Measurements from ENCODE around the gene TRIM38. TPM values are rescaled to one million over a fixed set of nuclear protein-coding genes. Genes with fewer than 3 reads are reported as not detected.

The TRIM38 gene
- total and polyA plus RNA-seq, 2 of the 13 experiments (the other 11 are each of a cell fraction or from before 2014, with no cell fraction given), result 2.5 to 3.1 TPM

- TF ChIP-seq, protein P1, sequence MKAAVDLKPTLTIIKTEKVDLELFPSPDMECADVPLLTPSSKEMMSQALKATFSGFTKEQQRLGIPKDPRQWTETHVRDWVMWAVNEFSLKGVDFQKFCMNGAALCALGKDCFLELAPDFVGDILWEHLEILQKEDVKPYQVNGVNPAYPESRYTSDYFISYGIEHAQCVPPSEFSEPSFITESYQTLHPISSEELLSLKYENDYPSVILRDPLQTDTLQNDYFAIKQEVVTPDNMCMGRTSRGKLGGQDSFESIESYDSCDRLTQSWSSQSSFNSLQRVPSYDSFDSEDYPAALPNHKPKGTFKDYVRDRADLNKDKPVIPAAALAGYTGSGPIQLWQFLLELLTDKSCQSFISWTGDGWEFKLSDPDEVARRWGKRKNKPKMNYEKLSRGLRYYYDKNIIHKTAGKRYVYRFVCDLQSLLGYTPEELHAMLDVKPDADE (CRISPR knock-in tag; IDR thresholded peaks at IDR 0.05), result no peak; the same call in 1 of the 2 replicates
- TF ChIP-seq PHF20 (CRISPR knock-in tag; IDR thresholded peaks at IDR 0.05) (peak; percentile 67), SPEN (CRISPR knock-in tag; IDR thresholded peaks at IDR 0.05; ENCODE audit: low read depth) (peak; percentile 81; the same call in 1 of the 2 replicates), JARID2 (CRISPR knock-in tag; IDR thresholded peaks at IDR 0.05; ENCODE audit: insufficient replicate concordance) (peak; percentile 29), MTA1 (CRISPR knock-in tag; IDR thresholded peaks at IDR 0.05; ENCODE audit: borderline replicate concordance) (peak; percentile 94), ZNF496 (CRISPR knock-in tag; IDR thresholded peaks at IDR 0.05; ENCODE audit: insufficient replicate concordance) (no peak), AKNA (CRISPR knock-in tag; IDR thresholded peaks at IDR 0.05; ENCODE audit: borderline replicate concordance) (no peak), ZNF891 (CRISPR knock-in tag; IDR thresholded peaks at IDR 0.05) (peak; percentile 85), ZNF367 (CRISPR knock-in tag; IDR thresholded peaks at IDR 0.05; ENCODE audit: borderline replicate concordance) (no peak; the same call in 1 of the 2 replicates), ONECUT2 (CRISPR knock-in tag; IDR thresholded peaks at IDR 0.05) (peak; percentile 44; the same call in 1 of the 2 replicates)
- TF ChIP-seq, protein P2, sequence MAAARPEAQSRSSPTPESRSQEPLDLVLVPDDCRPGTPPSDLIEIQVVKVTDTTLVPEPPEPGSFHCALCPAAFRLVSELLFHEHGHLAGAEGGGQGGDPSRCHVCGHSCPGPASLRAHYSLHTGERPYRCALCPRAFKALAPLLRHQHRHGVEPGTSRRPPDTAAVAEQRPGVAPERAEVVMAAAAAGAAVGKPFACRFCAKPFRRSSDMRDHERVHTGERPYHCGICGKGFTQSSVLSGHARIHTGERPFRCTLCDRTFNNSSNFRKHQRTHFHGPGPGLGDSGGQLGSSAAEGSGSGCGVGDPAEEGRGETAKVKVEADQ (CRISPR knock-in tag; IDR thresholded peaks at IDR 0.05; ENCODE audit: borderline replicate concordance), result peak; percentile 93
- TF ChIP-seq, protein P3, sequence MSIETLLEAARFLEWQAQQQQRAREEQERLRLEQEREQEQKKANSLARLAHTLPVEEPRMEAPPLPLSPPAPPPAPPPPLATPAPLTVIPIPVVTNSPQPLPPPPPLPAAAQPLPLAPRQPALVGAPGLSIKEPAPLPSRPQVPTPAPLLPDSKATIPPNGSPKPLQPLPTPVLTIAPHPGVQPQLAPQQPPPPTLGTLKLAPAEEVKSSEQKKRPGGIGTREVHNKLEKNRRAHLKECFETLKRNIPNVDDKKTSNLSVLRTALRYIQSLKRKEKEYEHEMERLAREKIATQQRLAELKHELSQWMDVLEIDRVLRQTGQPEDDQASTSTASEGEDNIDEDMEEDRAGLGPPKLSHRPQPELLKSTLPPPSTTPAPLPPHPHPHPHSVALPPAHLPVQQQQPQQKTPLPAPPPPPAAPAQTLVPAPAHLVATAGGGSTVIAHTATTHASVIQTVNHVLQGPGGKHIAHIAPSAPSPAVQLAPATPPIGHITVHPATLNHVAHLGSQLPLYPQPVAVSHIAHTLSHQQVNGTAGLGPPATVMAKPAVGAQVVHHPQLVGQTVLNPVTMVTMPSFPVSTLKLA (IDR thresholded peaks at IDR 0.05), result 0 out of 2 replicates have a peak, but pooled peaks have one; percentile 33
- TF ChIP-seq, protein P4, sequence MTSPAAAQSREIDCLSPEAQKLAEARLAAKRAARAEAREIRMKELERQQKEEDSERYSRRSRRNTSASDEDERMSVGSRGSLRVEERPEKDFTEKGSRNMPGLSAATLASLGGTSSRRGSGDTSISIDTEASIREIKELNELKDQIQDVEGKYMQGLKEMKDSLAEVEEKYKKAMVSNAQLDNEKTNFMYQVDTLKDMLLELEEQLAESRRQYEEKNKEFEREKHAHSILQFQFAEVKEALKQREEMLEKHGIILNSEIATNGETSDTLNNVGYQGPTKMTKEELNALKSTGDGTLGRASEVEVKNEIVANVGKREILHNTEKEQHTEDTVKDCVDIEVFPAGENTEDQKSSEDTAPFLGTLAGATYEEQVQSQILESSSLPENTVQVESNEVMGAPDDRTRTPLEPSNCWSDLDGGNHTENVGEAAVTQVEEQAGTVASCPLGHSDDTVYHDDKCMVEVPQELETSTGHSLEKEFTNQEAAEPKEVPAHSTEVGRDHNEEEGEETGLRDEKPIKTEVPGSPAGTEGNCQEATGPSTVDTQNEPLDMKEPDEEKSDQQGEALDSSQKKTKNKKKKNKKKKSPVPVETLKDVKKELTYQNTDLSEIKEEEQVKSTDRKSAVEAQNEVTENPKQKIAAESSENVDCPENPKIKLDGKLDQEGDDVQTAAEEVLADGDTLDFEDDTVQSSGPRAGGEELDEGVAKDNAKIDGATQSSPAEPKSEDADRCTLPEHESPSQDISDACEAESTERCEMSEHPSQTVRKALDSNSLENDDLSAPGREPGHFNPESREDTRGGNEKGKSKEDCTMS (CRISPR knock-in tag; conservative IDR thresholded peaks at IDR 0.05), result no peak
Measured at GRCh38 chr6:25992413-25993340, 30.1 kb downstream of the TRIM38 start (continued).
